Measurements from ENCODE around the gene ADIPOR1.
A peak's percentile ranks its signal among the peaks of the same experiment; 100 is the strongest.
"Not testable (repeated sequence)": the region's sequence is repeated elsewhere in the genome, so short reads cannot be mapped to it uniquely, and the experiment has no call there.

Gene ADIPOR1

GRCh38 chr1:202941372-202941771 is 16.7 kb downstream of the ADIPOR1 start:
- FAIRE-seq, result no peak
- no peak for DNase-seq (ENCODE audit: insufficient read length, low spot score)

- DNase-seq (ENCODE audit: insufficient read length, low spot score) (no peak), FAIRE-seq (no peak)
These were observed 17.6 kb downstream of the ADIPOR1 start for GRCh38 chr1:202940561-202940960.

GRCh38 chr1:202938287-202938925 is 19.7 kb downstream of the ADIPOR1 start:
- FAIRE-seq, result no peak
- no peak for DNase-seq (ENCODE audit: insufficient read length, low spot score)

GRCh38 chr1:202936409-202936808 is 21.7 kb downstream of the ADIPOR1 start:
- FAIRE-seq; DNase-seq (ENCODE audit: insufficient read length, low spot score): not testable (repeated sequence)

- FAIRE-seq (no peak), DNase-seq (ENCODE audit: insufficient read length, low spot score) (no peak)
These were observed 22.3 kb downstream of the ADIPOR1 start for GRCh38 chr1:202935844-202936243.

GRCh38 chr1:202934755-202935154 is 23.4 kb downstream of the ADIPOR1 start:
- no peak for FAIRE-seq
- DNase-seq (ENCODE audit: insufficient read length, low spot score), result no peak

- DNase-seq (ENCODE audit: insufficient read length, low spot score) (no peak), FAIRE-seq (no peak)
These were observed 25.6 kb downstream of the ADIPOR1 start for GRCh38 chr1:202932476-202932875.

- FAIRE-seq (peak; percentile 96), DNase-seq (ENCODE audit: insufficient read length, low spot score) (peak; percentile 87)
These were observed 31.3 kb downstream of the ADIPOR1 start, which contains the start of gene KLHL12 for GRCh38 chr1:202926581-202927491. KLHL12 (minus strand) TSS chr1:202927234; CDS start chr1:202925162, 2,072 bp downstream.

GRCh38 chr1:202923533-202923932 is 34.6 kb downstream of the ADIPOR1 start:
- no peak for FAIRE-seq
- no peak for DNase-seq (ENCODE audit: insufficient read length, low spot score)

GRCh38 chr1:202919615-202920014 is 38.5 kb downstream of the ADIPOR1 start:
- FAIRE-seq, result no peak
- DNase-seq (ENCODE audit: insufficient read length, low spot score), result no peak

GRCh38 chr1:202915146-202915545 is 43.0 kb downstream of the ADIPOR1 start:
- FAIRE-seq (no peak), DNase-seq (ENCODE audit: insufficient read length, low spot score) (no peak)

- FAIRE-seq; DNase-seq (ENCODE audit: insufficient read length, low spot score): not testable (repeated sequence)
These were observed 45.6 kb downstream of the ADIPOR1 start for GRCh38 chr1:202912476-202912875.

- DNase-seq (ENCODE audit: insufficient read length, low spot score) (no peak), FAIRE-seq (no peak)
These were observed 48.6 kb downstream of the ADIPOR1 start for GRCh38 chr1:202909494-202909893.

- no peak for DNase-seq (ENCODE audit: insufficient read length, low spot score)
- FAIRE-seq, result no peak
These were observed 49.1 kb downstream of the ADIPOR1 start for GRCh38 chr1:202908998-202909397.

GRCh38 chr1:202905331-202905730 is 52.8 kb downstream of the ADIPOR1 start:
- no peak for DNase-seq (ENCODE audit: insufficient read length, low spot score)
- no peak for FAIRE-seq

- not testable (repeated sequence) for DNase-seq (ENCODE audit: insufficient read length, low spot score); FAIRE-seq
These were observed 54.3 kb downstream of the ADIPOR1 start for GRCh38 chr1:202903808-202904207.

GRCh38 chr1:202901555-202901954 is 56.6 kb downstream of the ADIPOR1 start:
- FAIRE-seq (no peak), DNase-seq (ENCODE audit: insufficient read length, low spot score) (no peak)

GRCh38 chr1:202892501-202892900 is 65.6 kb downstream of the ADIPOR1 start:
- FAIRE-seq (no peak), DNase-seq (ENCODE audit: insufficient read length, low spot score) (no peak)

All from GM19239 (cell line).